ENCODE results near the gene NCKAP1.

GRCh38 chr2:183031911-183032794, 6.1 kb downstream of the NCKAP1 start:
- no peak for TF ChIP-seq LEF1 (IDR thresholded peaks at IDR 0.05; ENCODE audit: borderline replicate concordance)
- TF ChIP-seq SUZ12 (IDR thresholded peaks at IDR 0.05), result no peak
- no peak for TF ChIP-seq ZNF384 (IDR thresholded peaks at IDR 0.05)
- TF ChIP-seq SP1 (IDR thresholded peaks at IDR 0.05), result no peak
